ENCODE results near the gene SNX24.

GRCh38 chr5:122942164-122942914 is 96.9 kb downstream of the SNX24 start:
- TF ChIP-seq CTCF (IDR thresholded peaks at IDR 0.05; ENCODE audit: low read depth, low read length) (no peak), MYC (IDR thresholded peaks at IDR 0.05; ENCODE audit: low read depth, low read length) (no peak)
- TF ChIP-seq, protein P1, sequence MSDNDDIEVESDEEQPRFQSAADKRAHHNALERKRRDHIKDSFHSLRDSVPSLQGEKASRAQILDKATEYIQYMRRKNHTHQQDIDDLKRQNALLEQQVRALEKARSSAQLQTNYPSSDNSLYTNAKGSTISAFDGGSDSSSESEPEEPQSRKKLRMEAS (IDR thresholded peaks at IDR 0.05; ENCODE audit: low read depth, low read length): no peak

Data from NB4 (cell line).